SK-N-SH treated with all-trans-retinoic acid at 6 μM for 48 hours (cell line): ENCODE data around the gene CCDC148.

Experiments
- ATAC-seq: fragments of 200-7000 bp; cut with Tn5 transposase; 3 replicates; pipeline ENCODE4 v1.9.1; 2020; ENCODE audit warnings: mild to moderate bottlenecking, moderate library complexity
- ARNTL ChIP-seq: fragments of 450-650 bp; formaldehyde crosslinking; IDR thresholded peaks from 2 replicates; pipeline ENCODE4 v1.5.0; 2020; ENCODE audit warnings: low read depth, mild to moderate bottlenecking, moderate library complexity, borderline replicate concordance
- BACH2 ChIP-seq: fragments of 250-450 bp; sonication (Bioruptor Pico); IDR thresholded peaks from 2 replicates; pipeline ENCODE4 v1.9.0; 2021; ENCODE audit warnings: mild to moderate bottlenecking, borderline replicate concordance
- CREB5 ChIP-seq: fragments of 250-450 bp; sonication (Bioruptor Pico); IDR thresholded peaks from 2 replicates; pipeline ENCODE4 v1.5.1; 2020; ENCODE audit warnings: low read depth, mild to moderate bottlenecking, moderate library complexity
- CSDC2 ChIP-seq: fragments of 250-450 bp; sonication (Bioruptor Pico); IDR thresholded peaks from 2 replicates; pipeline ENCODE4 v1.5.0; 2020; ENCODE audit warnings: mild to moderate bottlenecking, moderate library complexity
- CSRNP3 ChIP-seq: fragments of 250-450 bp; sonication (Bioruptor Pico); IDR thresholded peaks from 2 replicates; pipeline ENCODE4 v1.5.1; 2021; ENCODE audit warnings: mild to moderate bottlenecking, moderate library complexity
- ESRRG ChIP-seq: fragments of 250-450 bp; sonication (Bioruptor Pico); IDR thresholded peaks from 2 replicates; pipeline ENCODE4 v1.6.1; 2021; ENCODE audit warnings: mild to moderate bottlenecking
- GLIS3 ChIP-seq: fragments of 250-450 bp; sonication (Bioruptor Pico); IDR thresholded peaks from 2 replicates; pipeline ENCODE4 v1.5.0; 2020; ENCODE audit warnings: mild to moderate bottlenecking, moderate library complexity
- ISL1 ChIP-seq: fragments of 250-450 bp; sonication (Bioruptor Pico); IDR thresholded peaks from 2 replicates; pipeline ENCODE4 v2.1.2; 2022; ENCODE audit warnings: mild to moderate bottlenecking, moderate library complexity
- OSR1 ChIP-seq: fragments of 250-450 bp; sonication (Bioruptor Pico); IDR thresholded peaks from 2 replicates; pipeline ENCODE4 v1.8.0; 2022; ENCODE audit warnings: moderate library complexity, mild to moderate bottlenecking, inconsistent platforms
- PATZ1 ChIP-seq: fragments of 250-450 bp; sonication (Bioruptor Pico); IDR thresholded peaks from 2 replicates; pipeline ENCODE4 v1.8.0; 2020; ENCODE audit warnings: mild to moderate bottlenecking, moderate library complexity, borderline replicate concordance
- PPARA ChIP-seq: fragments of 250-450 bp; sonication (Bioruptor Pico); IDR thresholded peaks from 2 replicates; pipeline ENCODE4 v1.5.0; 2020; ENCODE audit warnings: mild to moderate bottlenecking, borderline replicate concordance
- RARB ChIP-seq: fragments of 250-450 bp; sonication (Bioruptor Pico); IDR thresholded peaks from 2 replicates; pipeline ENCODE4 v1.8.0; 2021; ENCODE audit warnings: mild to moderate bottlenecking, moderate library complexity
- SNAI2 ChIP-seq: fragments of 250-450 bp; sonication (Bioruptor Pico); IDR thresholded peaks from 2 replicates; pipeline ENCODE4 v1.5.0; 2020; ENCODE audit warnings: mild to moderate bottlenecking, moderate library complexity
- TCF4 ChIP-seq: fragments of 250-450 bp; sonication (Bioruptor Pico); IDR thresholded peaks from 2 replicates; pipeline ENCODE4 v1.8.0; 2021; ENCODE audit warnings: mild to moderate bottlenecking, moderate library complexity, borderline replicate concordance
- TSHZ2 ChIP-seq: fragments of 250-450 bp; sonication (Bioruptor Pico); IDR thresholded peaks from 2 replicates; pipeline ENCODE4 v1.5.0; 2020; ENCODE audit warnings: mild to moderate bottlenecking, moderate library complexity
- ZFP3 ChIP-seq: fragments of 250-450 bp; sonication (Bioruptor Pico); IDR thresholded peaks from 2 replicates; pipeline ENCODE4 v1.5.0; 2020; ENCODE audit warnings: mild to moderate bottlenecking, moderate library complexity
- ZFP30 ChIP-seq: fragments of 450-650 bp; formaldehyde crosslinking; IDR thresholded peaks from 2 replicates; pipeline ENCODE4 v1.5.0; 2022; ENCODE audit warnings: mild to moderate bottlenecking, moderate library complexity
- ZNF70 ChIP-seq: fragments of 450-650 bp; formaldehyde crosslinking; IDR thresholded peaks from 2 replicates; pipeline ENCODE4 v1.5.0; 2020; ENCODE audit warnings: mild to moderate bottlenecking, moderate library complexity
- ZNF8 ChIP-seq: fragments of 450-650 bp; formaldehyde crosslinking; IDR thresholded peaks from 2 replicates; pipeline ENCODE4 v1.5.0; 2020; ENCODE audit warnings: mild to moderate bottlenecking, moderate library complexity

Gene CCDC148

GRCh38 chr2:158378926-158379325 is 77.6 kb downstream of the CCDC148 start:
- no peak for ATAC-seq
- TF ChIP-seq OSR1 (no peak), ZFP30 (CRISPR knock-in tag) (no peak), PATZ1 (no peak), CSRNP3 (CRISPR knock-in tag) (no peak), BACH2 (CRISPR knock-in tag) (no peak), ISL1 (CRISPR knock-in tag) (no peak)

- no peak for TF ChIP-seq ZNF70 (CRISPR knock-in tag)
- no peak for TF ChIP-seq PATZ1
- no peak for TF ChIP-seq RARB (CRISPR knock-in tag)
- no peak for TF ChIP-seq ESRRG (CRISPR knock-in tag)
- TF ChIP-seq ARNTL (CRISPR knock-in tag), result no peak
- TF ChIP-seq OSR1, result no peak
- no peak for TF ChIP-seq ZFP3 (CRISPR knock-in tag)
- no peak for TF ChIP-seq BACH2 (CRISPR knock-in tag)
- no peak for TF ChIP-seq CSDC2 (CRISPR knock-in tag)
- TF ChIP-seq SNAI2 (CRISPR knock-in tag), result no peak
- no peak for TF ChIP-seq ZFP30 (CRISPR knock-in tag)
- no peak for TF ChIP-seq ISL1 (CRISPR knock-in tag)
- no peak for TF ChIP-seq TCF4 (CRISPR knock-in tag)
- no peak for TF ChIP-seq ZNF8
- no peak for TF ChIP-seq CSRNP3 (CRISPR knock-in tag)
- TF ChIP-seq, all 23 proteins: peak for 0
- no peak for ATAC-seq
Measured at GRCh38 chr2:158366342-158366741, 90.2 kb downstream of the CCDC148 start.

- TF ChIP-seq OSR1 (no peak), GLIS3 (CRISPR knock-in tag) (no peak), PATZ1 (no peak)
- ATAC-seq, result no peak
Measured at GRCh38 chr2:158359846-158360245, 96.7 kb downstream of the CCDC148 start.

GRCh38 chr2:158357699-158358098 is 98.9 kb downstream of the CCDC148 start:
- no peak for ATAC-seq
- TF ChIP-seq CREB5 (no peak), ZFP3 (CRISPR knock-in tag) (no peak), PATZ1 (no peak), ZNF8 (no peak), TSHZ2 (no peak), CSRNP3 (CRISPR knock-in tag) (no peak), PPARA (CRISPR knock-in tag) (no peak), BACH2 (CRISPR knock-in tag) (no peak), RARB (CRISPR knock-in tag) (no peak), ESRRG (CRISPR knock-in tag) (no peak), ISL1 (CRISPR knock-in tag) (no peak)
